Measurements from ENCODE around the gene PLK5. TPM values are rescaled to one million over a fixed set of nuclear protein-coding genes. Genes with fewer than 3 reads are reported as not detected.
"Not testable (repeated sequence)": the region's sequence is repeated elsewhere in the genome, so short reads cannot be mapped to it uniquely, and the experiment has no call there.

PLK5 gene
- total RNA-seq, 1 donor from 2014 or later, result not detected

DNA sequence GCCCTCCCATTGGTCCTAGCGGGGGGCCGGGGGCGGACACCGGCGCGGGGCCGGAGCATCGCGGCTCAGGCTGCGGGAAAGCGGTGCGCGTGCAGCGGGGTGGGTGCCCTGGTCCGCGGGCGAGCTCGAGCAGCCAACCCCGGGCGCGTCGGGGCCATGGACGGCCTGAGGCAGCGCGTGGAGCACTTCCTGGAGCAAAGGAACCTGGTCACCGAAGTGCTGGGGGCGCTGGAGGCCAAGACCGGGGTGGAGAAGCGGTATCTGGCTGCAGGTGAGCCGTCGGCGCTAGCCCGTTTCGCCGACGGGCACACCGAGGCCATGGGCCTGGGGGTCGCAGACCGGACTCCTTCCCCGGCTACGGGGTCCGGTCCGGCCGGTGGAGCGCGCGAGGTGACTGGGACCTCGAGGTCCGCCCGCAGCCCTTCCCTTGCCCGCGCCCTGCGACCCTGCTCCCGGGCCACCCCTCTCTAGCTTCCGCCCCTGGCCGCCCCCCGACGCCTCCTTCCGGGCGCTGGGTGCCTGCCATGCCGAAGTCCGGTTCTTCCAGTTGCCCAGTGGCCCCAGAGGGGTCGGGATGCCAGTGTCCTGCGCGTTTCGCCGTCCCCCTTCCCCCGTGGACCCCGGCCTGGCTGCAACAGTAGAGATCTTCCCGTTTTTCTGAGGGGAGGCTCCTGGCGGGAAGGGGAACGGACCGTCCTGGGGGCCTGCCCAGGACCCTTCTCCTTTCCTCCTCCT lies 32.6 kb upstream of the PLK5 start, which contains the start of gene REEP6:
Gene REEP6 (plus strand): TSS at position 68 of the 735 bp plus-strand sequence. CDS start 89 bp downstream, at position 157.
- DNase-seq (ENCODE audit: low read depth), result no peak

- DNase-seq (ENCODE audit: low read depth), result no peak
Observed at GRCh38 chr19:1491849-1492170, 32.1 kb upstream of the PLK5 start.

- peak; percentile 26 for DNase-seq (ENCODE audit: low read depth)
Observed at GRCh38 chr19:1492474-1493006, 31.3 kb upstream of the PLK5 start.

DNA sequence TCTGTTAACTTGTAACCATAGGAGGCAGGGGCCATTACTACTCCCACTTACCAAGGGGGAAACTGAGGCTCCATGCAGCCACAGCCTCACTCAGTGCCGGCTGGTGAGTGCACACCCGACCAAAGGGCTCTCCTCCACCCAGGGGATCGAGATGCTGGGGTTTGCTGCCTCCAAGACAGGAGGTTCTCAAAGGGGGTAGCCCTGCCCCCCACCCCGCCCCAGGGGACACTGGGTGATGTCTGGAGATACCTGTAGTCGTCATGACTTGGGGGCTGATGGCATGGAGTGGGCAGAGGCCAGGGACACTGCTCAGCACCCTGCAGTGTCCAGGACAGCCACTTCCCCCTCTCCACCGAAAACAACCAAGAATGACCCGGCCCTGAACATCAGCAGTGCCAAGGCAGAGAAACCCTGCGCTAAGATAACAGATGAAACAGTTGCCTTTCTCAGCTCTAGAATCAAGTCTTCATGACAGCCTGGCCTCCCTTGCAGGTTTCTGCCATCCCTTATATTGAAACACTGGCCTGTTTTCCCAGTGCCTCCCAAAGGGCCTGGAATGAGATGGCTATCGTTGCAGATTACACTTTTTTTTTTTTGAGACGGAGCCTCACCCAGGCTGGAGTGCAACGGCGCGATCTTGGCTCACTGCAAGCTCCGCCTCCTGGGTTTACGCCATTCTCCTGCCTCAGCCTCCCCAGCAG lies 29.6 kb upstream of the PLK5 start:
- DNase-seq (ENCODE audit: low read depth), result no peak

GRCh38 chr19:1495051-1495798 lies 28.7 kb upstream of the PLK5 start:
- no peak for DNase-seq (ENCODE audit: low read depth)

DNA sequence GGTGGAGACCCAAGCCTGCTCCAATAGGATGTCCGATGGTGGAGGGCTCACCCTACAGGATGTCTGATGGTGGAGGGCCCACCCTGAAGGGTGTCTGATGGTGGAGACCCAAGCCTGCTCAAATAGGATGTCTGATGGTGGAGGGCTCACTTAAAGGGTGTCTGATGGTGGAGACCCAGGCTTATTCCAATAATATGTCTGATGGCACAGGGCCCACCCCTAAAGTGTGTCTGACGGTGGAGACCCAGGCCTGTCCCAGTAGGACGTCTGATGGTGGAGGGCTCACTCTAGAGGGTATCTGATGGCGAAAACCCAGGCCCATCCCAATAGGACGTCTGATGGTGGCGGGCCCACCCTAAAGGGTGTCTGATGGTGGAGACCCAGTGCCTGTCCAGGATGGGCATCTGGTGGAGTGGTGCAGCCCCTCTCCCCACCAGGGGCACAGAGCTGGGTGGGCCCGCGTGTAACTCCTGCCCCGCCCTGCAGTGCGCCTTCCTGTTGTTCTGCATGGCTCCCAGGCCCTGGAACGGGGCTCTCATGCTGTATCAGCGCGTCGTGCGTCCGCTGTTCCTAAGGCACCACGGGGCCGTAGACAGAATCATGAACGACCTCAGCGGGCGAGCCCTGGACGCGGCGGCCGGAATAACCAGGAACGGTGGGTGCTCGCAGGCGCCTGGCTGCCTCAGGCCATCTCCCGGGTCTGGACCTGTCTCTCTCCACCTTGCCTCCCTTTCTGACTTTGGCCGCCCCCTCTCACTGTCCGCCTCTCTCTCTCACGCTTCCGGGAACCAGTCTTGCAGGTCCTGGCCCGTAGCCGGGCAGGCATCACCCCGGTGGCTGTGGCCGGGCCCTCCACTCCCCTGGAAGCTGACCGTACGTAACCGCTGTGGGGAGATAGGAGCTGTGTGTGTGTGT lies 27.8 kb upstream of the PLK5 start:
- no peak for DNase-seq (ENCODE audit: low read depth)

DNA sequence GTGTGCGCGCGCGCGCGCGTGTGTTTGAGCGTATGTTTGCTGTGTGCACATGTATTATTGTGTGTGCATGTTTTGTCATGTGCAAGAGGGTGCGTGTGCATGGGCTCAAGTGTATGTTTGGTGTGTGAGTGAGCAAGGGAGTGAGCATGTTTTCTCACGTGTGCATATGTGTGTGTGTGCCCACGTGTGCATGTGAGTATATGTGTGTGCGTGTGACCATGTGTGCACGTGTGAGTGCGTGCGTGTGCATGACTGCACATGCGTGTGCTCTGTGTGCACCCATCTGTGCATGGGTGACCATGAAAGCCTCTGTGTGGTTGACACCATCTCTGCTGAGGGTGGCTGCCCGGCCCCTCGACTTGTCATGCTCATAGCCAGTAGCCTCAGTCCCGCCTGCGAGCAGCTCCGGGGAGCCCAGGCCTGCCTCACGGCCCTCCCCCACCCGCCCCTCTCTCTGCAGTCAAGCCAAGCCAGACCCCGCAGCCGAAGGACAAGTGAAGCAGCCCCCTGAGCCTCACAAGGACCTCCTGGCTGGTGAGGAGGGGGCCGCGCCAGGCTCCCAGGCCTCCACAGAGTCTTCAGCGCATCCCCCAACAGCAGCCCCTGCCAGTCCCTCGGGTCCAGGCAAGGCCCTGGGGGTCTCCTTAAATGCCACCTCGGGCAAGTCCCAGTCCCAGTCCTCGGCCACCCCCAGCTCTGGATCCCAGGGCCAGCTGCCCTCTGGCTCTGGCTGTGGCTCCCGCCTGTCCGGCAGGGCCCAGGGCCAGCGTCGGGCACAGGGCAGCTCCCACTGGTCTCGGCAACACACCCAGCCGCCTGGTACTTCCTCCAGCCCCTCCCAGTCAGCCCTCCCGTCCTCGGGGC lies 26.9 kb upstream of the PLK5 start:
- no peak for DNase-seq (ENCODE audit: low read depth)

GRCh38 chr19:1497578-1498235 lies 26.2 kb upstream of the PLK5 start:
- no peak for DNase-seq (ENCODE audit: low read depth)

GRCh38 chr19:1499231-1499630 lies 24.6 kb upstream of the PLK5 start:
- not testable (repeated sequence) for DNase-seq (ENCODE audit: low read depth)

- peak; percentile 42 for DNase-seq (ENCODE audit: low read depth)
Observed at GRCh38 chr19:1501200-1501595, 22.7 kb upstream of the PLK5 start.

- DNase-seq (ENCODE audit: low read depth), result no peak
Observed at GRCh38 chr19:1502433-1503088, 21.3 kb upstream of the PLK5 start.

GRCh38 chr19:1503089-1503924 lies 20.6 kb upstream of the PLK5 start:
- no peak for DNase-seq (ENCODE audit: low read depth)

GRCh38 chr19:1503925-1504773 lies 19.7 kb upstream of the PLK5 start:
- no peak for DNase-seq (ENCODE audit: low read depth)

DNA sequence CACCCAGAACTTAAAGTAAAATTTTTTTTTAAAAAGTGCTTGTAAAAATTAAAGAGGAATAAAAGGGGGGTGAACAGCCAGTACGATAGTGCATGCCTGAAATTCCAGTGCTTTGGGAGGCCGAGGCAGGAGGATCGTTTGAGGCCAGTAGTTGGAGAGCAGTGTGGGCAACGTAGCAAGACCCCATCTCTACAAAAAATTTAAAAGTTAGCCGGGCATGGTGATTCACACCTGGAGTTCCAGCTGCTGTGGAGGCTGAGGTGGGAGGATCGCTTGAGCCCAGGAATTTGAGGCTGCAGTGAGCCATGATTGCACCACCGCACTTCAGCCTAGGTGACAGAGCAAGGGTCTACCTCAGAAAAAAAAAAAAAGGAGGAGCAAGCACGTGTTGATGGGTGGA lies 18.9 kb upstream of the PLK5 start:
- DNase-seq (ENCODE audit: low read depth), result no peak

- no peak for DNase-seq (ENCODE audit: low read depth)
Observed at GRCh38 chr19:1505991-1506881, 17.6 kb upstream of the PLK5 start.

DNA sequence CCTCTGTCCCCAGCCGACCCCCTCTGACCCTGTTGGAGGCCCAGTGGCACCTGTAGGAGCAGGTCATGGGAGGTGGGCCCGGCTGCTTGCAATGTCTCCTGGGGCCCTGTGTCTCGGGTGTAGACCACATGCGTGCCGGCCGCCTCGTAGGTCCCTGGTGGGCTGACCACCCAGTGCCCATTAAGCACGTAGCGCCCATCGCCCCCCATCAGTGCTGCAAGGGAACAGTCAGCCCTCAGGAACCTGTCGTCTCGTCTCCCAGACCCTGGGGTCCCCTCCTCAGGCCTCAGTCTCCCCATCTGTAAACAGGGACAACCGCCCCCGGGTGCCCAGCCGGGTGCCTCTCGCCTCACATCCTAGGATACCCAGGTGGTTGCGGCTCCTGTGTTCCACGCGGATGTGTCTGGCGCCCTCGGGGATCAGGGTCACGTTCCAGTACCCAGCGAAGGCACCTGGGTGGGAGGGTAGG lies 16.7 kb upstream of the PLK5 start:
- DNase-seq (ENCODE audit: low read depth), result no peak
